Activated CD4-positive, CD25-positive, alpha-beta regulatory T cell treated with anti-CD3 and anti-CD28 coated beads, Interleukin-2, amount 50 U/mL, for 16 hours (primary cell): ENCODE results near the gene MMAB.

ENCODE experiments used
- DNase-seq: peaks from one replicate; pipeline ENCODE4 v3.0.0-alpha.2; 2020; ENCODE audit warnings: low read depth, low spot score

Gene MMAB

GRCh38 chr12:109559200-109559505, 14.2 kb downstream of the MMAB start:
- DNase-seq, result no peak

GRCh38 chr12:109558374-109559199, 14.7 kb downstream of the MMAB start:
- no peak for DNase-seq

DNA sequence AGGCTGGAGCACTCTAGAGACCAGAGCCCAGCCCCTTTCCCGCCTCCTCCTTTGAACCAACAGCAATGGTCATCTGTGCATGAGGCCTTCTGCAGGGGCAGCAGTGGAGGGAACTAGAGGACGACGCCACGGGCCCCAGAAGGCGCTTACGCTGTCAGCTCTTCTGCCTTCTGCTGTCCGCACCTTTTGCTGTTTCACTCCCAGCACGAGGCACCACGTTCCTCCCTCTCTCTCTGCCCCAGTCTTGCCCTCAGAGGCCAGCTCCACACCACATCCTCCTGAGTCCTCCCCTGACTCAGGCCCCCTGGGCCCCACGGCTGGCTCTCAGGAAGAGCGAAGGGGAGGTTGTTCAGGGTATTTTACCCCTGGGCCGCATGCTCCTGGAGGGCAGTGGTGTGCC, 15.5 kb downstream of the MMAB start:
- DNase-seq, result no peak

GRCh38 chr12:109557200-109557599, 16.1 kb downstream of the MMAB start:
- no peak for DNase-seq

- no peak for DNase-seq
Observed at GRCh38 chr12:109555431-109556315, 17.6 kb downstream of the MMAB start.

GRCh38 chr12:109554761-109555160, 18.5 kb downstream of the MMAB start:
- no peak for DNase-seq

GRCh38 chr12:109553906-109554500, 19.3 kb downstream of the MMAB start:
- DNase-seq, result no peak

GRCh38 chr12:109553483-109553882, 19.8 kb downstream of the MMAB start:
- DNase-seq, result no peak

DNA sequence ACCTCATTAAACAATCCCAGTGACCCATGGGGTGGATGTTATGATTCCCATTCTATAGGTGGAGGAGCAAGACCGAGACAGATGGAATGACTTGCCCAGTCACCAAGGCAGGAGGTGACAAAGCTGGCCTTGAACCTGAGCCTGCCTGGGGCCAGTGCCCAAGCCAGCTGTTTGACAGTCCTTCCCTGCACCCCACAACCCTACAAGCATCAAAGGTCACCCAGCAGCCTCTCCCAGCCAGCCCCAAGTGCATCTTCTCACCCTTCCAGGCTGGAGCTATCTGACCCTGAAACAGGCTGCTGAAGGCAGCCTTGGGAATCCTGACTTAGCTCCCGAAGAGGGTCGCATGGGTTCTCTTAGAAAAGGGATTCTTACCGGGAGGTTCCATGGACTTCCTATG, 20.3 kb downstream of the MMAB start:
- no peak for DNase-seq

DNA sequence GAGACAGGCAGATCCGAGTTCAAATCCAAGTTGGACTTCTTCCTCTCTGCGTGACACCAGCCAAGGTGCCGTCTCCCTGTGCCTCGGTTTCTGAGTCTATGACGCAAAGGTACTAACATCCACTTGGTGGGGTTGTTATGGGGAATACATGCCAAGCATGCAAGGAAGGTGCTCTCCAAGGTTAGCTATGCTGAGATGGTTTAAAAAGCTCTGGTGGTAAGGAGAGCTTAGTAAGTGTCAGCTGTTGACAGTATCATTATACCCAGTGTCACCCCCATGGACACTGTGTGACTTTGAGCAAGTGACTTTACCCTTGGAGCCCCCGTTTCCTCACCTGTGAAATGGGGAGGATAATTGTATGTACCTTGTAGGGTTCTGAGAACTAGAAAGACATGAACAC, 22.2 kb downstream of the MMAB start:
- no peak for DNase-seq

DNA sequence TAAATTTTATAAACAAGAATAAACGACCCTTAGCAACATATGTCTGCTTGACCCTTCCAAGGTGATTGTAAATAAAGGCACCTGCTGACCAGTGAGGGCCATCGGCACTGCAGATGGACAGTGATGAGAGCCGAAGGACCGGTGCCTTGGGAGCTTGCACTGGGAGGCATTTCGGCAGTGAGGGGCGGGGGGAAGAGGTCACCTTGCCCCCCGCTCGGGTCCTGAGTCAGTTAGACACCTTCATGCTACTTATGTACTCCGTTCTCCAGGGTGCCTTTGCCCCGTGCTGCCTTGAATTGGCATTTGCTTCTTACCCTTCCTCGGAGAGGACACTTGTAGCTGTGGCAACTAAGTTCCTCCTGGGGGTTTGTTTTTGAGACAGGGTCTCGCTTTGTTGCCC, 23.0 kb downstream of the MMAB start:
- no peak for DNase-seq

GRCh38 chr12:109549613-109550270, 23.6 kb downstream of the MMAB start:
- DNase-seq, result no peak

DNA sequence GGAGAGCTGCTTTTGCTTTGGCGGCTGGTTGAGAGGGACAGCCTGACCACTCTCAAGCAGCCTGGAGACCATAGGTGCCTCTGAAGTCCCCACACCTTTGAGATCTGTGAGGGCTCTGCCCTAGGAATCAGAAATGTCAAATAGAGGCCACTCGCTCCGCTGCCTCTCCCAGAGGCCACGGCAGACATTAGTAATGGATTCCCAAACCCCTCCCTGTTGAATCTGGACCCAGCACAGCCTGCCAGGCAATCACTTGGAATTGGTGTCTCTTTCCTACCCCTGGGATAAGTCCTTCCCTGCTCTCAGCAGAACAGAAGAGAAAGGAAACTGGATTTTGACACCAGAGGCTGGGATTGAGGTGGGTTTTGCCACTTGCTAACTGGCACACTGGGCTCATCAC, 25.0 kb downstream of the MMAB start:
- DNase-seq, result no peak

DNA sequence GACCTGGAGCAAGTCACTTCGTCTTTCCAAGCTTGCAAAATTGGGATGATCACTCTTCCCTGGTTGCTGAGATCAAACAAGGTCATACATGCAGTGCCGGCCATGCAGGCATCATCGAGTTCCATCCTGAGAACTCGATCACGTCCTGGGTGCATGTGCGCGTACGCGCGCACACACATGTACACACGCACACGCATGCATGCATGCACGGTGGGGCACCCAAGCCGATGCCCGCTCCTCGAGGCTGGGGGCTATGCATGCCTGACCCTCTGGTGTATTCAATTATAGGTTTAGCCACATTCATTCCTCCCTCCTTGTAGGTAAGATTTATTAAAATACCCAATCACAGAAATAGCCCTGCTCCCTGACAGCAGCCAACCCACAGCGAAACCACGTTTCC, 26.0 kb downstream of the MMAB start:
- no peak for DNase-seq

DNA sequence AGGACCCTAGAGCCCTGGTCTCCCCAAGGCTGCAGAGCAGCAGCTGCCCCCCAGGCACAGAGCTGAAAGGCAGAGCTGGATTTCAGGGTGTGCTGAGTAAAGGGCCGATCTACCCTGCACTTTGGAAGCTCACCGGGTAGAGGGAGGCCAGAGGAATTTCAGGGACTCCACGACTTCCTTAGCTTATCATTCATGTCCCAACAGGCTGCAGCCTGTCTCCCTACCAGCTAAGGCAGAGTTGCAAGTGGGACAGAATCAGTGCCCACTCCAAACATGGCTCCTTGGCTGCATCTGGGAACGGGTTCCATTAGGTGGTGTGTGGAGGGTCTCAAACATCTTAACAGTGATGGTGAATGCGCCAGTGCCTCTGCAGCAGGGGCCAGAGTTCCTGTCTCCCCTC, 27.5 kb downstream of the MMAB start:
- DNase-seq, result no peak

DNA sequence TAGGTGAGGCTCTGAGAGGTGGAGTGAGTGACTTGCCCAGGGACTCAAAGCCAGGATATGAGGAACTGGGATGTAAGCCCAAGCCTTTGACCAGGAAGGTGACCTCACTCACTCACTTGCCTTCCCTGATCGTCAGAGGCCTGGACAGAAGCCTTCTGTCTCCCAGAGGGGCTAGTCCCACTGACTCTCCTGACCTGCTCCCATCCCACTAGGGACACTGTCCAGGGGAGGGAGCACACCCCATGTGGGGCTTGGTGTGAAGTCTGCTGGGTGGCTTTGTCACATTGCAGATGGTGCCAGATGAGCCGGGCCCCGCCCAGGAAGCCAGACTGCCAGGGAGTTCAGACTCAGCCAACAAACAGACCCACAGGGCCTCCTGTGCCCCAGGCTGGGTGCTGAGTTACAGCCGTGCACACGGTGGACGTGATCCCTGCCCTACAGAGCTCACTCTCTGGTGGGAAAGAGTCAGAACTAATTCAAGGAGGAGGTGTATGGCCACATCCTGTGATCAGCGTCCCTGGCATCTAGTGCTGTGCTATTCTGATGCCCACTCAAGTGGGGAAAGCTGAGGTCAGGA, 28.3 kb downstream of the MMAB start:
- no peak for DNase-seq

DNA sequence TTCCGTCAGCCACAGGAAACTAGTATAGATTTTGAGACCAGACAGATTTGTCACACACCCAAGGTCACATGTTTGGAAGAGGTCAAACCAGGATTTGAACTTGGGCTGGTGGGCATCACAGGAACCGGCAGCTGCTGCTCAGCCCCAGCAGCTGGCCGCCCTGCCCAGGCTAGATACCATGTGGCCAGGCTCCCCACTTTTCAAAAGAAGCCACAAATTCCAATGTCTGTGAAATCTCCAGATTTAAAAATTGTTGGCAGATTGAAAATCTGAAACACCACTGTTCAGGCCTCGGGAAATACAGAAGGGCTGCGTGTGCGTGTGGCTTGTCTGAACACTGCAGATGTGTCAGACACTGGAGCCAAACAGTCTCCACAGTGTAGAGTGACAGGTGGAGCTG, 30.4 kb downstream of the MMAB start:
- no peak for DNase-seq

GRCh38 chr12:109542014-109542413, 31.3 kb downstream of the MMAB start:
- DNase-seq, result no peak

DNA sequence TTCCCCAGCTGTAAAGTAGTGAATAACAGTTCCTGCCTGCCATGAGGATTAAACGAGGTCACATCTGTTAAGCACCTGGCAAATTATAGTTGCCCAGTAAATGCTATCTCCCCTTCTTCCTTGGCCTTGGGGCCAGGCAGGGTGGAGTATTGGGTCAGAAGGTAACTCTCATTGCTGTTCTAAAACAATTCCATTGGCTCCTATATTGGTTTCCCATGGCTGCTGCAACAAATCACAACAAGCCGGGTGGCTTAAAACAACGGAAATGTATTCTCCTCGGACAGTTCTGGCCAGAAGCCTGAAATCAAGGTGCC, 31.9 kb downstream of the MMAB start:
- DNase-seq, result no peak

DNA sequence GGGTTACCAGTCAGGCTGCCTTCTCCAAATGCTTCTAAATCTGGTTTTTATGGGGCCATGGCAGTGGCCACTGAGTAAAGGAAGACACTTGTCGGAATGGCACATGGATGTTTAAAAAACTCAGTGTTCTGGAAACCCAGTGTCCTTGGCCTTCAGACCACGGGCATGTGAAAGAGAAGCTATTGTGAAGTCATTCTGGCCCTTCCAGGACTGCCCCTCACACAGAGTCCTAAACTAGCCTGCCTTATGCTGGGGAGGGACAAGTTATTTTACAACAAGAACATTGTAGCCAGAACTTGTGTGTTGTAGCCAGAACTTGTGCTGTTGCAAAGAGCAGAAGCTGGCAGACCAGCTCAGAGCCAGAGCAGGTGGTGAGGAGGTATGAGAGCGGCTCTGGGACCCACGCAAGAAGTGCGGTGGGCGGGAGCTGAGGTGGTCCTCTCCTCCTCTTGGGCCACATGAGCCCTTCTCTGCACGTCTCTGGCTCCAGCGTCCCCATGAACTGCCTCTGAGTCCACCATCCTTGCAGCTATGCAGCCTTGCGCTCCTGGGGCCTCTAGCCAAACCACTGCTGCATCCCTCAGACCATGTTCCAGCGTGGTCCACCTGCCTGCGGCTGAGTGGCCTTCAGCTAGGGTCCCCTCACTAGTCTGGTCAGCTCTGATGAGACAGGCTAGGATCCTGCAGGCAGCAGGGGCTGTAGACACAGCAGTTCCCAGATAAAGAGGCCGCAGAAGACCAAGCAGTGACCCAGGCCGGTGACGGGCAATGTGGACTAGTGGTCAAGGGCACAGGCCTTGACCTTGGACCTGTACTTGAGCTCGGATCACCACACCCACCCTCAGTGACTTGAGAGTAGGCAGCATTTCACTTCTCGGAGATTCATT, 32.5 kb downstream of the MMAB start:
- DNase-seq, result no peak

- DNase-seq, result no peak
Observed at GRCh38 chr12:109539508-109539907, 33.8 kb downstream of the MMAB start.
